Right cardiac atrium (tissue), 5 donors: ENCODE measurements around the gene CLEC16A. TPM values are rescaled to one million over a fixed set of nuclear protein-coding genes. Genes with fewer than 3 reads are reported as not detected.
A peak's percentile ranks its signal among the peaks of the same experiment; 100 is the strongest.
"Not testable (repeated sequence)": the region's sequence is repeated elsewhere in the genome, so short reads cannot be mapped to it uniquely, and the experiment has no call there.

Experiments used
- ATAC-seq, 2 donors: fragments of 200-7000 bp; cut with Tn5 transposase; one replicate each; pipeline versions ENCODE4 v1.8.0 to v1.9.1; 2020; ENCODE audit warnings: moderate library complexity in 2 of 2, mild to moderate bottlenecking in 1 of 2
- DNase-seq, 3 donors: peaks; one replicate each; pipeline ENCODE4 v3.0.0-alpha.2; 2020
- H3K27ac ChIP-seq: one replicate; pipeline ENCODE4 v1.5.1; 2013; ENCODE audit warnings: mild to moderate bottlenecking, low read length, control low read depth, moderate library complexity
- H3K27me3 ChIP-seq: one replicate; pipeline ENCODE4 v1.6.1; 2013; ENCODE audit not compliant: control insufficient read depth, insufficient read depth
- H3K4me1 ChIP-seq: one replicate; pipeline ENCODE4 v1.6.1; 2013; ENCODE audit warnings: low read length; ENCODE audit not compliant: control insufficient read depth, insufficient read depth
- H3K4me3 ChIP-seq: one replicate; pipeline ENCODE4 v1.5.1; 2013; ENCODE audit warnings: low read length, control low read depth
- H3K9me3 ChIP-seq: one replicate; pipeline ENCODE4 v1.6.1; 2013; ENCODE audit warnings: low read length; ENCODE audit not compliant: control insufficient read depth
- WGBS: extraction: QIAGEN DNeasy Blood & Tissue Kit; methylation state at CpG from one replicate; pipeline ENCODE4 v1.1.7; 2013; 5-methylcytosine and 5-hydroxymethylcytosine counted together
- intact Hi-C, 4 donors: fragments of 100-400 bp; cut with DNase I; formaldehyde crosslinking; loops; one replicate each; pipeline versions ENCODE4 v1.11.0 to v1.14.0; 2022 to 2023
- polyA plus RNA-seq: library from polyadenylated mRNA; stranded (reverse); fragments of 200-250 nt; gene quantifications from one replicate; pipeline ENCODE4 v1.2.3, GENCODE V29; 2013
- total RNA-seq, 4 donors: library from RNA; stranded (reverse); fragmentation: NEBNext Ultra II Directional; extraction: Animal tissue kit (Norgen Biotek cat#: 25700); gene quantifications; one replicate each; pipeline ENCODE4 v1.2.1, GENCODE V29; 2021
- donor health status: healthy with polysubstance abuse.
- donor health status: DM: no; HTN: yes; CAD: no.
- donor health status: DM: no; HTN: no; CAD: no.
- donor health status: DM: no; HTN: yes; CAD: no; lungs with severe emphysema.
- donor health status: DM: yes; HTN: yes; CAD: no.

The CLEC16A gene
- total and polyA plus RNA-seq, 5 donors, result 14.9 to 31.5 (median 29.2) TPM

- DNase-seq (no peak), ATAC-seq (no peak)
- Histone ChIP-seq H3K4me1 (no peaks in the 10 kb centered on the region), H3K9me3 (no peaks in the 10 kb centered on the region), H3K27me3 (no peaks in the 10 kb centered on the region), H3K4me3 (no peak overlapping the region), H3K27ac (no peak overlapping the region)
- intact Hi-C loops, result loop anchor here (5.0 to 10.0 kb wide), 6 partner anchors 82 to 402 kb away; no protein-coding TSS in a partner anchor
- 64% methylated on average over 3 of the region's 3 CpGs for WGBS
Observed at GRCh38 chr16:10916534-10916933, 27.8 kb upstream of the CLEC16A start.

- 47% methylated on average over 21 of the region's 21 CpGs for WGBS
- peak; percentile 94 to 98 (median 95) for DNase-seq
- Histone ChIP-seq H3K27ac (no peak overlapping the region), H3K4me3 (no peak overlapping the region), H3K9me3 (no peaks in the 10 kb centered on the region), H3K4me1 (peaks cover 6% of the 10 kb centered on the region), H3K27me3 (no peaks in the 10 kb centered on the region)
- intact Hi-C loops, result loop anchor here (5.0 to 10.0 kb wide), 6 partner anchors 84 to 404 kb away; no protein-coding TSS in a partner anchor
- ATAC-seq, result peak; percentile 78 to 82
Observed at GRCh38 chr16:10918294-10919002, 25.9 kb upstream of the CLEC16A start.

- WGBS, result 55% methylated on average over 7 of the region's 7 CpGs
- H3K4me3 ChIP-seq, result no peak overlapping the region
- no peaks in the 10 kb centered on the region for H3K9me3 ChIP-seq
- H3K27me3 ChIP-seq, result no peaks in the 10 kb centered on the region
- no peak overlapping the region for H3K27ac ChIP-seq
- intact Hi-C loops, result loop anchor here (5.0 to 10.0 kb wide), 6 partner anchors 84 to 404 kb away; no protein-coding TSS in a partner anchor
- no peak for ATAC-seq
- peaks cover 6% of the 10 kb centered on the region for H3K4me1 ChIP-seq
- DNase-seq, result no peak
Observed at GRCh38 chr16:10919003-10919351, 25.4 kb upstream of the CLEC16A start.

GRCh38 chr16:10920726-10921427 lies 23.5 kb upstream of the CLEC16A start:
- 57% methylated on average over 15 of the region's 15 CpGs for WGBS
- ATAC-seq (no peak), DNase-seq (peak in 1 of 3 donors; percentile 58)
- H3K27me3 ChIP-seq, result no peaks in the 10 kb centered on the region
- intact Hi-C loops, result loop anchor here in 2 of 4 donors (5.0 to 10.0 kb wide), 2 partner anchors 166 to 174 kb away; no protein-coding TSS in a partner anchor
- H3K4me3 ChIP-seq, result no peak overlapping the region
- peaks cover 6% of the 10 kb centered on the region for H3K4me1 ChIP-seq
- peak overlapping the region; percentile 86 for H3K27ac ChIP-seq
- no peaks in the 10 kb centered on the region for H3K9me3 ChIP-seq

- intact Hi-C loops, result loop anchor here in 2 of 4 donors (5.0 to 10.0 kb wide), 2 partner anchors 167 to 174 kb away; no protein-coding TSS in a partner anchor
- peak in 2 of 3 donors; percentile 57 to 82 for DNase-seq
- Histone ChIP-seq H3K27me3 (no peaks in the 10 kb centered on the region), H3K4me3 (no peak overlapping the region), H3K9me3 (no peaks in the 10 kb centered on the region), H3K27ac (peak overlapping the region; percentile 86), H3K4me1 (peaks cover 6% of the 10 kb centered on the region)
- WGBS, result 44% methylated on average over 10 of the region's 10 CpGs
- peak; percentile 32 to 44 for ATAC-seq
Observed at GRCh38 chr16:10921536-10922327, 22.6 kb upstream of the CLEC16A start.

- H3K4me1 ChIP-seq, result peaks cover 6% of the 10 kb centered on the region
- intact Hi-C loops, result loop anchor here in 2 of 4 donors (5.0 to 10.0 kb wide), 2 partner anchors 168 to 175 kb away; no protein-coding TSS in a partner anchor
Observed at GRCh38 chr16:10922328-10923145, 21.8 kb upstream of the CLEC16A start.

GRCh38 chr16:10923146-10923649 lies 21.2 kb upstream of the CLEC16A start:
- WGBS, result 84% methylated on average over 10 of the region's 10 CpGs
- peak overlapping the region; percentile 68 for H3K27ac ChIP-seq
- H3K4me1 ChIP-seq, result peaks cover 6% of the 10 kb centered on the region
- H3K4me3 ChIP-seq, result no peak overlapping the region
- DNase-seq (peak in 1 of 3 donors; percentile 52), ATAC-seq (peak in 1 of 2 donors; percentile 1)
- H3K9me3 ChIP-seq, result no peaks in the 10 kb centered on the region
- H3K27me3 ChIP-seq, result no peaks in the 10 kb centered on the region
- intact Hi-C loops, result loop anchor here in 2 of 4 donors (5.0 to 10.0 kb wide), 2 partner anchors 168 to 176 kb away; no protein-coding TSS in a partner anchor

More at GRCh38 chr16:10922328-10923145, 21.8 kb upstream of the CLEC16A start:
- Histone ChIP-seq H3K27me3 (no peaks in the 10 kb centered on the region), H3K27ac (peak overlapping the region; percentile 86), H3K9me3 (no peaks in the 10 kb centered on the region), H3K4me3 (no peak overlapping the region)
- 53% methylated on average over 14 of the region's 14 CpGs for WGBS
- DNase-seq (peak; percentile 86 to 93 (median 92)), ATAC-seq (peak; percentile 50 to 56)

GRCh38 chr16:10923650-10924214 lies 20.6 kb upstream of the CLEC16A start:
- WGBS, result 52% methylated on average over 14 of the region's 14 CpGs
- H3K27ac ChIP-seq, result peak overlapping the region; percentile 68

GRCh38 chr16:10925285-10925684 lies 19.1 kb upstream of the CLEC16A start:
- not testable (repeated sequence) for H3K27me3 ChIP-seq, H3K4me3 ChIP-seq, ATAC-seq, DNase-seq, H3K27ac ChIP-seq, H3K9me3 ChIP-seq
- intact Hi-C loops, result loop anchor here in 1 of 4 donors (10.0 kb wide), 1 partner anchor 170 kb away; no protein-coding TSS in a partner anchor
- WGBS, result 96% methylated on average over 3 of the region's 3 CpGs
- peaks cover 12% of the 10 kb centered on the region for H3K4me1 ChIP-seq

More at GRCh38 chr16:10923650-10924214, 20.6 kb upstream of the CLEC16A start:
- H3K4me3 ChIP-seq, result no peak overlapping the region
- DNase-seq, result peak; percentile 80 to 93 (median 93)
- H3K9me3 ChIP-seq, result no peaks in the 10 kb centered on the region
- peaks cover 6% of the 10 kb centered on the region for H3K4me1 ChIP-seq
- H3K27me3 ChIP-seq, result no peaks in the 10 kb centered on the region
- intact Hi-C loops, result loop anchor here in 2 of 4 donors (5.0 to 10.0 kb wide), 2 partner anchors 169 to 176 kb away; no protein-coding TSS in a partner anchor
- peak; percentile 65 to 70 for ATAC-seq
